Mesodermal cell (in vitro differentiated cells): ENCODE results near the gene TOP2B.

Source experiments
- H3K27ac ChIP-seq: 2 replicates; pipeline ENCODE4 v1.7.0; 2013; ENCODE audit warnings: mild to moderate bottlenecking, low read depth, low read length, moderate library complexity; ENCODE audit not compliant: severe bottlenecking
- H3K36me3 ChIP-seq: 2 replicates; pipeline ENCODE4 v1.7.1; 2013; ENCODE audit warnings: mild to moderate bottlenecking, low read length, moderate library complexity; ENCODE audit not compliant: control insufficient read depth, insufficient read depth
- H3K4me1 ChIP-seq: one replicate; pipeline ENCODE4 v1.7.1; 2013; ENCODE audit warnings: mild to moderate bottlenecking, low read length; ENCODE audit not compliant: insufficient read depth, control insufficient read depth, poor library complexity, severe bottlenecking
- H3K4me3 ChIP-seq: 2 replicates; pipeline ENCODE4 v1.7.0; 2013; ENCODE audit warnings: low read length, control low read depth, mild to moderate bottlenecking; ENCODE audit not compliant: insufficient read depth, poor library complexity, severe bottlenecking; ENCODE audit errors: extremely low read depth
- H3K9me3 ChIP-seq: 2 replicates; pipeline ENCODE4 v1.7.1; 2013; ENCODE audit warnings: mild to moderate bottlenecking, low read length, moderate library complexity; ENCODE audit not compliant: control insufficient read depth
- WGBS, 2 experiments: methylation state at CpG; one replicate each; pipeline ENCODE4 v1.1.5; 2013; ENCODE audit warnings: missing lambda C conversion rate in 2 of 2; ENCODE audit not compliant: insufficient coverage in 2 of 2; 5-methylcytosine and 5-hydroxymethylcytosine counted together

The TOP2B gene

DNA sequence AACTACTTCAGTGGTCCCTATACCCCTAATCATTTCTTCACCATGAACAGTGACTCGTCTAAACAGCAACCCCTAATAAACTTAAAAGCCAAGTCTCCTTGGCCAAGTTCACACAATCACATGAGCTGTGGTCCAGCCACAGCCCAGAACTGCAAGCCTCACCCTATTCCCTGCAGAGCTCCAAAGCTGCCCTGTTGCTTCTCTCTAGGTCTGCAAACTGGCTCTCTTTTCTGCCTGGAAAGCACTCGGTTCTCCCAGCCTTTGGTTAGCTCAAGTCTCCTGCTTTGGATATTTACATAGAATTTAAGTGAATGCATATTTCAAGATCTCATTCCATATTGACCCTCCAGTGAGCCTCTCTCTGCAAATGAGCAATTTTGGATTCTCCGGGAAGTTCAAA is 107.0 kb downstream of the TOP2B start:
- Histone ChIP-seq H3K4me3 (no peak overlapping the region), H3K36me3 (no peaks in the 10 kb centered on the region), H3K9me3 (no peaks in the 10 kb centered on the region), H3K27ac (no peak overlapping the region), H3K4me1 (no peaks in the 10 kb centered on the region)
- WGBS, 2 experiments: 90% methylated on average over 1 of the region's 3 CpGs

DNA sequence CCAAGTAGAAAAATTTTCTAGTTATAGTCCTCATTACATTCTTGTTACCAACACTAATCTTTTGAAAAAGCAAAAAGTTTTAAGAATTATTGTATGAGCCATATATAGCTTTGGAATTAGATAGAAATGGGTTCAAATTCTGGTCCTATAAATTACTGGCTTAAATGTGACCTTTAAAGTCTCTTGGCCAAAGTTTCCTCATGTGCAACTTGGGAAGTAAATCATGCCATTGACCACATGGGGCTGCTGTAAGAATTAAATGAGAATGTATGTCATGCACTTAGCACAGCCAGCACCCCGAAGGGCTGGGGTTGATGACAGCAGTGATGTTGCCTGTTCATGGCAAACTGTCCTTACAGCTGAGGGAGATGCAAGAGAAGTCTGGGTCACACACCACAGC is 108.3 kb downstream of the TOP2B start:
- Histone ChIP-seq H3K4me3 (no peak overlapping the region), H3K4me1 (no peaks in the 10 kb centered on the region), H3K36me3 (no peaks in the 10 kb centered on the region), H3K9me3 (no peaks in the 10 kb centered on the region), H3K27ac (no peak overlapping the region)
- WGBS, 2 experiments: 78 to 83% methylated on average over 1 of the region's 1 CpG

GRCh38 chr3:25555695-25556437 is 108.8 kb downstream of the TOP2B start:
- WGBS, 2 experiments: 43% methylated on average over 1 of the region's 2 CpGs; no CpG with 5 or more reads in 1 of the 2 experiments
- H3K27ac ChIP-seq: no peak overlapping the region
- H3K36me3 ChIP-seq: no peaks in the 10 kb centered on the region
- H3K4me1 ChIP-seq: no peaks in the 10 kb centered on the region
- H3K9me3 ChIP-seq: no peaks in the 10 kb centered on the region
- no peak overlapping the region for H3K4me3 ChIP-seq

GRCh38 chr3:25554376-25554775 is 110.3 kb downstream of the TOP2B start:
- Histone ChIP-seq H3K4me1 (no peaks in the 10 kb centered on the region), H3K4me3 (no peak overlapping the region), H3K27ac (no peak overlapping the region), H3K9me3 (no peaks in the 10 kb centered on the region), H3K36me3 (no peaks in the 10 kb centered on the region)
- 96% methylated on average over 4 of the region's 7 CpGs; no CpG with 5 or more reads in 1 of the 2 experiments for WGBS, 2 experiments

- no peak overlapping the region for H3K4me3 ChIP-seq
- WGBS, 2 experiments: 94 to 100% methylated on average over 2 to 3 of the region's 3 CpGs
- no peak overlapping the region for H3K27ac ChIP-seq
- H3K9me3 ChIP-seq: no peaks in the 10 kb centered on the region
- no peaks in the 10 kb centered on the region for H3K36me3 ChIP-seq
- H3K4me1 ChIP-seq: no peaks in the 10 kb centered on the region
Measured at GRCh38 chr3:25552251-25552650, 112.5 kb downstream of the TOP2B start.

- WGBS, 2 experiments: 100% methylated on average over 1 of the region's 2 CpGs
- Histone ChIP-seq H3K4me3 (no peak overlapping the region), H3K27ac (no peak overlapping the region)
Measured at GRCh38 chr3:25548836-25549235, 115.9 kb downstream of the TOP2B start.

GRCh38 chr3:25547943-25548674 is 116.6 kb downstream of the TOP2B start:
- H3K9me3 ChIP-seq: no peaks in the 10 kb centered on the region
- H3K4me1 ChIP-seq: peaks cover 3% of the 10 kb centered on the region
- no peak overlapping the region for H3K27ac ChIP-seq
- no peaks in the 10 kb centered on the region for H3K36me3 ChIP-seq
- WGBS, 2 experiments: 100% methylated on average over 1 of the region's 1 CpG; no CpG with 5 or more reads in 1 of the 2 experiments
- H3K4me3 ChIP-seq: no peak overlapping the region

More at GRCh38 chr3:25548836-25549235, 115.9 kb downstream of the TOP2B start:
- peaks cover 3% of the 10 kb centered on the region for H3K4me1 ChIP-seq
- H3K9me3 ChIP-seq: no peaks in the 10 kb centered on the region
- H3K36me3 ChIP-seq: no peaks in the 10 kb centered on the region
